OCI-LY1 (cell line): ENCODE measurements around the gene MRPS11.

Source experiments
- CTCF ChIP-seq: fragments of 200-600 bp; sonication (generic), shearing (Covaris generic); IDR thresholded peaks from 2 replicates; pipeline ENCODE4 v1.5.1; 2017; ENCODE audit warnings: mild to moderate bottlenecking, antibody characterized with exemption, low read length, moderate library complexity, mixed read lengths
- EZH2 ChIP-seq: fragments of 200-600 bp; sonication (generic), shearing (Covaris generic); IDR thresholded peaks from 2 replicates; pipeline ENCODE4 v1.8.0; 2017; ENCODE audit warnings: borderline replicate concordance, mixed run types, mild to moderate bottlenecking, antibody characterized with exemption, low read length, moderate library complexity, mixed read lengths

- no peak for TF ChIP-seq CTCF
- no peak for TF ChIP-seq EZH2
Observed at GRCh38 chr15:88518903-88519302, 51.4 kb downstream of the MRPS11 start.
